Activated CD8-positive, alpha-beta T cell treated with anti-CD3 and anti-CD28 coated beads for 36 hours (primary cell): ENCODE measurements around the gene ATP1A4. TPM values are rescaled to one million over a fixed set of nuclear protein-coding genes. Genes with fewer than 3 reads are reported as not detected.
"Not testable (repeated sequence)": the region's sequence is repeated elsewhere in the genome, so short reads cannot be mapped to it uniquely, and the experiment has no call there.

ENCODE experiments used
- ATAC-seq: fragments of 200-7000 bp; cut with Tn5 transposase; one replicate; pipeline ENCODE4 v1.10.0; 2021; ENCODE audit warnings: mild to moderate bottlenecking, moderate library complexity
- CTCF ChIA-PET: fragments of 350-600 bp; sonication (Branson Sonifier 250); formaldehyde crosslinking; loops from one replicate; lab custom pipeline; 2021; ENCODE audit warnings: antibody characterized with exemption; lab: Charles Lee
- POLR2A ChIA-PET: fragments of 350-600 bp; sonication (Branson Sonifier 250); formaldehyde crosslinking; loops from one replicate; lab custom pipeline; 2021; ENCODE audit warnings: antibody characterized with exemption; lab: Charles Lee
- DNase-seq: peaks from one replicate; pipeline ENCODE4 v3.0.0-alpha.2; 2020
- H3K27ac Mint-ChIP-seq: one replicate; pipeline ENCODE4 v1.8.0; 2021; ENCODE audit warnings: mild to moderate bottlenecking, mixed read lengths
- H3K27me3 Mint-ChIP-seq: one replicate; pipeline ENCODE4 v1.8.0; 2021; ENCODE audit warnings: mixed read lengths
- H3K36me3 Mint-ChIP-seq: one replicate; pipeline ENCODE4 v1.8.0; 2021; ENCODE audit warnings: low read depth, mixed read lengths
- H3K4me1 Mint-ChIP-seq: one replicate; pipeline ENCODE4 v1.8.0; 2021; ENCODE audit warnings: low read depth, mixed read lengths
- H3K4me3 Mint-ChIP-seq: one replicate; pipeline ENCODE4 v1.8.0; 2021; ENCODE audit warnings: mild to moderate bottlenecking, moderate library complexity, mixed read lengths
- H3K9me3 Mint-ChIP-seq: one replicate; pipeline ENCODE4 v1.8.0; 2021; ENCODE audit warnings: mixed read lengths
- intact Hi-C: fragments of 100-400 bp; cut with micrococcal nuclease; formaldehyde crosslinking; loops from one replicate; pipeline ENCODE4 v1.10.0; 2022
- total RNA-seq, 2 experiments: library from RNA; stranded (reverse); gene quantifications; one replicate each; pipeline ENCODE4 v1.2.3, GENCODE V29; 2021
- TF ChIP-seq, protein P1 (sequence below): fragments of 200-600 bp; IDR thresholded peaks from one replicate; pipeline ENCODE4 v1.8.0; 2022; ENCODE audit warnings: antibody characterized with exemption, mild to moderate bottlenecking

ATP1A4 gene
- total RNA-seq, 2 experiments from 2014 or later, result not detected

DNA sequence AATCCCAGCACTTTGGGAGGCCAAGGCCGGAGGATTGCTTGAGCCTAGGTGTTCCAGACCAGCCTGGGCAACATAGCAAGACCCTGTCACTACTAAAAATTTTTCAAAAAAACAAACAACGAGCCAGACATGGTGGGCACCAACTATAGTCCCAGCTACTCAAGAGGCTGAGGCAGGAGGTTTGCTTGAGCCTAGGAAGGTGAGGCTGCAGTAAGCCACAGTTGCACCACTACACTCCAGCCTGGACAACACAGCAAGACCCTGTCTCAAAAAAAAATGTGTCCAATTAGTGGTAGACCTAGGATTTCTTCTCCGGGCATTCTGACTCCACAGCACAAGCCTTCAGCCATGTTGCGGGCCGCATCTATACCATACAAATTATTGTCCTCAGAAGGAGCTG is 46.2 kb upstream of the ATP1A4 start:
- Mint-ChIP-seq H3K9me3 (no peaks in the 10 kb centered on the region), H3K4me1 (peaks cover 38% of the 10 kb centered on the region), H3K27ac (no peak overlapping the region), H3K36me3 (no peaks in the 10 kb centered on the region), H3K4me3 (no peak overlapping the region), H3K27me3 (peaks cover 4% of the 10 kb centered on the region)
- DNase-seq (no peak), ATAC-seq (no peak)
- ChIA-PET CTCF (interaction anchor here (0.9 to 6.7 kb wide), 8 partner anchors 13 to 272 kb away, joined by 3 to 102 read pairs (median 8); no protein-coding TSS in a partner anchor), POLR2A (interaction anchor here (1.0 kb wide), 1 partner anchor 180 kb away, joined by 3 read pairs; no protein-coding TSS in a partner anchor)
- TF ChIP-seq, protein P1, sequence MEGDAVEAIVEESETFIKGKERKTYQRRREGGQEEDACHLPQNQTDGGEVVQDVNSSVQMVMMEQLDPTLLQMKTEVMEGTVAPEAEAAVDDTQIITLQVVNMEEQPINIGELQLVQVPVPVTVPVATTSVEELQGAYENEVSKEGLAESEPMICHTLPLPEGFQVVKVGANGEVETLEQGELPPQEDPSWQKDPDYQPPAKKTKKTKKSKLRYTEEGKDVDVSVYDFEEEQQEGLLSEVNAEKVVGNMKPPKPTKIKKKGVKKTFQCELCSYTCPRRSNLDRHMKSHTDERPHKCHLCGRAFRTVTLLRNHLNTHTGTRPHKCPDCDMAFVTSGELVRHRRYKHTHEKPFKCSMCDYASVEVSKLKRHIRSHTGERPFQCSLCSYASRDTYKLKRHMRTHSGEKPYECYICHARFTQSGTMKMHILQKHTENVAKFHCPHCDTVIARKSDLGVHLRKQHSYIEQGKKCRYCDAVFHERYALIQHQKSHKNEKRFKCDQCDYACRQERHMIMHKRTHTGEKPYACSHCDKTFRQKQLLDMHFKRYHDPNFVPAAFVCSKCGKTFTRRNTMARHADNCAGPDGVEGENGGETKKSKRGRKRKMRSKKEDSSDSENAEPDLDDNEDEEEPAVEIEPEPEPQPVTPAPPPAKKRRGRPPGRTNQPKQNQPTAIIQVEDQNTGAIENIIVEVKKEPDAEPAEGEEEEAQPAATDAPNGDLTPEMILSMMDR, result no peak
- intact Hi-C loops, result loop anchor here (10.0 kb wide), 1 partner anchor 150 kb away; no protein-coding TSS in a partner anchor

DNA sequence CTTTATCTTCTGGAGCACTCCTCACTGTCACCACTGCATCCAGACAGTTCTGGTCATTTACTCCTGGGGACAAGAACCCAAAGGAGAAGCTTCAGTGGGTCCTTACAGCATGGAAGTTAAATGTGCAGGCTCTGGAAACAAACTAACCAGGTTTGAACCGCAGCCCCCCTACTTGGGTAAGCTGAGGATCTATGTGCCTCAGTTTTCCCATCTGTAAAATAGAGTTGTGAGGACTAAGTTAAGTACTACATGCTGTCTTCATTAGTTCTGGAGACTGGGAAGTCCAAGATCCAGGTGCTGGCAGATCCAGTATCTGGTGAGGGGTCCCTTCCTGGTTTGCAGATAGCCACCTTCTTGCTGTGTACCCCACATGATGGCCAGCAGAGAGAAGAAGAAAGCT is 43.9 kb upstream of the ATP1A4 start:
- Mint-ChIP-seq H3K9me3 (no peaks in the 10 kb centered on the region), H3K36me3 (no peaks in the 10 kb centered on the region), H3K27me3 (peaks cover 4% of the 10 kb centered on the region), H3K4me1 (peaks cover 15% of the 10 kb centered on the region), H3K27ac (no peak overlapping the region), H3K4me3 (no peak overlapping the region)
- CTCF ChIA-PET, result interaction anchor here (1.6 to 3.2 kb wide), 4 partner anchors 61 to 184 kb away, joined by 5 to 13 read pairs (median 9); no protein-coding TSS in a partner anchor
- POLR2A ChIA-PET, result interaction anchor here (0.7 to 1.2 kb wide), 2 partner anchors 10 to 146 kb away, joined by 3 to 4 read pairs; no protein-coding TSS in a partner anchor
- no peak for DNase-seq
- no peak for ATAC-seq
- TF ChIP-seq, protein P1, result no peak
- intact Hi-C loops, result loop anchor here (10.0 kb wide), 1 partner anchor 147 kb away; no protein-coding TSS in a partner anchor

DNA sequence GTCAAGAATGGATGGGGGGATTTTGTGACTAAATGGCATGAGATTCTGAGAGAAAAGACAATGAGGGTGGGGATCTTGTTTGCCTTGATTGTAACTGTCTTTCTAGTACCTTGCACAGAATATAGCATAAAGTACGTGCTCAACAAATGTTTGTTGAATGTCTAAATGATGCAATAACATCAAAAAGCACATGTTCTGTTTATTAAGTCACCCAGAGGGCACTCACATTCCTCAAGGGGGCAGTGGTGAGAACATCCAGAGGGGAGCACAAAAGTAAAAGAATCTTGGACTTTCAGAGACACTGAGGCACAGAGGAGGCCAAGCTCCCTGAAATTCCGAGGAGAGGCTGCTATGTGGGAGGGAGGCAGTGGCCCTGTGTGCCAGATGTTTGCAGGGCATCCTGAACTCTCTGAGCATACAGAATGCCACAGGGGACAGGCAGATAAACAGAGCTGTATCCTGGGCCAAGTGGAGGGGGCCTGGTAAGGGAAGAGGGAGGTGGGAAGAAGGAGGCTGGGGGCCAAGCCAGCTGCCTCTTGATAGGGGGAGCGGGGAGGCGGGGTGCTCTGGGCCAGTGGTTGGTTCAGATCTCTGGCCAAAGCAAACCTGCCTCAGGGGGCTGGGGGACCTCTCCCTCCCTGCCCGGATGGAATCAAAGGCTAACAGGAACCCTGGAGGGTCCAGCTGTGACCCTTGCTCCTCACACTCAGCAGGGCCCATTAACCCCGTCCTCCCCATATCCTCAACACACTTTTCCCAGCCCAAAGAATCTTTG is 42.3 kb upstream of the ATP1A4 start:
- peaks cover 6% of the 10 kb centered on the region for H3K4me1 Mint-ChIP-seq
- intact Hi-C loops, result loop anchor here (10.0 kb wide), 1 partner anchor 146 kb away; no protein-coding TSS in a partner anchor
- peak overlapping the region; percentile 84 for H3K27ac Mint-ChIP-seq
- peak; percentile 69 for DNase-seq
- no peak overlapping the region for H3K4me3 Mint-ChIP-seq
- ATAC-seq, result peak; percentile 74
- no peaks in the 10 kb centered on the region for H3K36me3 Mint-ChIP-seq
- ChIA-PET POLR2A (interaction anchor here (0.7 to 1.0 kb wide), 3 partner anchors 14 to 60 kb away, joined by 3 read pairs; no protein-coding TSS in a partner anchor), CTCF (interaction anchor here (0.7 to 3.2 kb wide), 19 partner anchors 8 to 268 kb away, joined by 3 to 13 read pairs (median 4); partner anchors contain the start of gene IGSF8)
- TF ChIP-seq, protein P1, result peak; percentile 54
- H3K27me3 Mint-ChIP-seq, result peaks cover 4% of the 10 kb centered on the region
- H3K9me3 Mint-ChIP-seq, result no peaks in the 10 kb centered on the region

DNA sequence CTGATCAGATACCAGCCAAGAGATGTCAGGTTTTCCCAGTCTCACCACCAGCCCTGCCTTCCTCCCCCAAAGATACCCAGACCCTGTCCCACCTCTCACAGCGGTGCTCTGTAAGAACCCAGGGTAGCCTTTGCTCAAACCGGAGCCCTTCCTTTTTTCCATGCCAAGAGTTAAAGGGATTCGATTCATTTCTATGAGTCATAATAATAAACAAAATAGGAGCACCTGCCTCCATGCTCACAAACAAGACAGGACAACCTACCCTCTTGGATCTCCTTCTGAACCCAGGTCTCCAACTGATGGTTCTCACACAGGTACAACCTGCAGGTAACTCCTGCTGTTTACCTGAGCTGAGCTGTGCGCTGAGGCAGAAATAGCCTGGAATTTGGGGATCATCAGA is 41.7 kb upstream of the ATP1A4 start:
- Mint-ChIP-seq H3K9me3 (no peaks in the 10 kb centered on the region), H3K27ac (no peak overlapping the region), H3K36me3 (no peaks in the 10 kb centered on the region), H3K27me3 (peaks cover 4% of the 10 kb centered on the region), H3K4me1 (peaks cover 6% of the 10 kb centered on the region), H3K4me3 (no peak overlapping the region)
- DNase-seq, result no peak
- ChIA-PET CTCF (interaction anchor here (0.9 to 3.2 kb wide), 13 partner anchors 9 to 267 kb away, joined by 3 to 13 read pairs (median 5); partner anchors contain the start of gene IGSF8), POLR2A (interaction anchor here (0.7 to 1.0 kb wide), 3 partner anchors 14 to 59 kb away, joined by 3 read pairs; no protein-coding TSS in a partner anchor)
- TF ChIP-seq, protein P1, result no peak
- intact Hi-C loops, result loop anchor here (10.0 kb wide), 1 partner anchor 145 kb away; no protein-coding TSS in a partner anchor
- no peak for ATAC-seq

DNA sequence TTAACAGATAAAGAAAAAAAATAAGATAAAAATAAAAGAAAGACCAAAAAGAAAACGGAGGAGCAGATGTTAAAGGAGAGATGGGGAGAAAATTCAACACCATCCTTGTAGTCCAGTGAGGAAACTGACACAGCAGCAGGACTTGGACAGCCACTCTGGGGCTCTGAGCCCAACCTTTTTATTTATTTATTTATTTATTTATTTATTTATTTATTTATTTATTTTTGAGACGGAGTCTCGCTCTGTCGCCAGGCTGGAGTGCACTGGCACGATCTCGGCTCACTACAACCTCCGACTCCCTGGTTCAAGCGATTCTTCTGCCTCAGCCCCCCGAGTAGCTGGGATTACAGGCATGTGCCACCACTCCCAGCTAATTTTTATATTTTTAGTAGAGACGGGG is 39.9 kb upstream of the ATP1A4 start:
- DNase-seq, intact Hi-C loops, H3K9me3 Mint-ChIP-seq, H3K27ac Mint-ChIP-seq, H3K4me1 Mint-ChIP-seq, H3K27me3 Mint-ChIP-seq, H3K4me3 Mint-ChIP-seq, ATAC-seq, POLR2A ChIA-PET, H3K36me3 Mint-ChIP-seq: not testable (repeated sequence)
- CTCF ChIA-PET, result interaction anchor here (1.3 to 1.6 kb wide), 2 partner anchors 26 to 179 kb away, joined by 3 to 4 read pairs; no protein-coding TSS in a partner anchor
